MM.1S (cell line): ENCODE results near the gene CEMP1.

Experiments
- DNase-seq: peaks from one replicate; pipeline ENCODE4 v3.0.0-alpha.2; 2015
- H2AFZ ChIP-seq: fragments of 300-600 bp; sonication (generic); 2 replicates; pipeline ENCODE4 v1.6.0; 2016; ENCODE audit warnings: antibody characterized with exemption, low read length
- H3F3A ChIP-seq: fragments of 300-600 bp; sonication (generic); 2 replicates; pipeline ENCODE4 v1.6.1; 2016; ENCODE audit warnings: mild to moderate bottlenecking, antibody characterized with exemption, low read length, moderate library complexity, mixed read lengths; ENCODE audit not compliant: insufficient read depth
- H3K27ac ChIP-seq: fragments of 300-600 bp; sonication (generic); 2 replicates; pipeline ENCODE4 v1.5.1; 2016; ENCODE audit warnings: mild to moderate bottlenecking, low read length
- H3K27me3 ChIP-seq: fragments of 300-600 bp; sonication (generic); replicated peaks from 2 replicates; pipeline ENCODE4 v1.6.0; 2016; ENCODE audit warnings: low read length; ENCODE audit not compliant: insufficient read depth
- H3K36me3 ChIP-seq: fragments of 300-600 bp; sonication (generic); replicated peaks from 2 replicates; pipeline ENCODE4 v1.6.1; 2016; ENCODE audit warnings: mild to moderate bottlenecking, low read length, mixed read lengths; ENCODE audit not compliant: insufficient read depth
- H3K4me1 ChIP-seq: fragments of 300-600 bp; sonication (generic); 2 replicates; pipeline ENCODE4 v1.6.1; 2016; ENCODE audit warnings: low read length, mixed read lengths
- H3K4me2 ChIP-seq: fragments of 300-600 bp; sonication (generic); 2 replicates; pipeline ENCODE4 v1.6.0; 2016; ENCODE audit warnings: low read depth, low read length
- H3K4me3 ChIP-seq: fragments of 300-600 bp; sonication (generic); 2 replicates; pipeline ENCODE4 v1.5.1; 2016; ENCODE audit warnings: low read length, mixed read lengths
- H3K79me2 ChIP-seq: fragments of 300-600 bp; sonication (generic); 2 replicates; pipeline ENCODE4 v1.6.1; 2016; ENCODE audit warnings: mixed run types, low read length, mixed read lengths
- H3K9ac ChIP-seq: fragments of 300-600 bp; sonication (generic); 2 replicates; pipeline ENCODE4 v1.6.1; 2016; ENCODE audit warnings: low read length, mixed read lengths
- H3K9me2 ChIP-seq: fragments of 300-600 bp; sonication (generic); replicated peaks from 2 replicates; pipeline ENCODE4 v1.6.1; 2016; ENCODE audit warnings: mild to moderate bottlenecking, low read length, mixed read lengths; ENCODE audit not compliant: insufficient read depth
- H3K9me3 ChIP-seq: fragments of 300-600 bp; sonication (generic); replicated peaks from 2 replicates; pipeline ENCODE4 v1.6.1; 2016; ENCODE audit warnings: mild to moderate bottlenecking, low read length, mixed read lengths; ENCODE audit not compliant: insufficient read depth
- H4K20me1 ChIP-seq: fragments of 300-600 bp; sonication (generic); 2 replicates; pipeline ENCODE4 v1.6.1; 2016; ENCODE audit warnings: mild to moderate bottlenecking, low read length, moderate library complexity, mixed read lengths; ENCODE audit not compliant: insufficient read depth
- EZH2 ChIP-seq: fragments of 300-600 bp; sonication (generic); optimal IDR thresholded peaks from 2 replicates; pipeline ENCODE3; 2017; ENCODE audit warnings: low read depth, mild to moderate bottlenecking, antibody characterized with exemption, low read length, mixed read lengths
- EZH2phosphoT487 ChIP-seq: fragments of 300-600 bp; sonication (generic); IDR thresholded peaks from 2 replicates; pipeline ENCODE4 v1.6.1; 2018; ENCODE audit warnings: antibody characterized with exemption, low read length
- TF ChIP-seq, protein P1 (sequence below): fragments of 300-600 bp; sonication (generic); IDR thresholded peaks from 2 replicates; pipeline ENCODE4 v1.5.1; 2016; ENCODE audit warnings: antibody characterized with exemption, low read length, mixed read lengths

Gene CEMP1

DNA sequence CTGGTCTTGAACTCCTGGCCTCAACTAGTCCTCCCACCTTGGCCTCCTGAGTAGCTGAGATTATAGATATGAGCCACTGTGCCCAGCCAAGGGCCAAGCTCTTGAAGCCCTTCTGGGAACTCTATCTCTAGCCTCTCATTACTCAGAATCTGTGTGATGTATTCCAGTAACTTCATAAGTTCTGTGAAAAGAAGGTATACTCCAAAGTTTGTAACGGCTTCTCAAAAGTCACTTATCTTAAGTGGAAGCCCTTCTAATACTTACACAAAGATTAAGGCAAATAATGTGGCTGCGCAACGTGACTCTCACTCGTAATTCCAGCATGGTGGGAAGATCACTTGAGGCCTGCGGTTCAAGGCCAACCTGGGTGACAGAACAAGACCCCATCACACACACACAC is 36.6 kb downstream of the CEMP1 start:
- Histone ChIP-seq H3K27me3 (no peaks in the 10 kb centered on the region), H3F3A (no peaks in the 10 kb centered on the region), H3K27ac (no peak overlapping the region), H3K36me3 (no peaks in the 10 kb centered on the region), H2AFZ (no peak overlapping the region), H3K4me2 (no peak overlapping the region), H3K9ac (no peak overlapping the region), H3K4me3 (no peak overlapping the region), H3K79me2 (no peaks in the 10 kb centered on the region), H4K20me1 (no peaks in the 10 kb centered on the region), H3K4me1 (no peaks in the 10 kb centered on the region), H3K9me2 (no peaks in the 10 kb centered on the region), H3K9me3 (no peaks in the 10 kb centered on the region)
- TF ChIP-seq EZH2phosphoT487 (no peak), EZH2 (no peak)
- TF ChIP-seq, protein P1, sequence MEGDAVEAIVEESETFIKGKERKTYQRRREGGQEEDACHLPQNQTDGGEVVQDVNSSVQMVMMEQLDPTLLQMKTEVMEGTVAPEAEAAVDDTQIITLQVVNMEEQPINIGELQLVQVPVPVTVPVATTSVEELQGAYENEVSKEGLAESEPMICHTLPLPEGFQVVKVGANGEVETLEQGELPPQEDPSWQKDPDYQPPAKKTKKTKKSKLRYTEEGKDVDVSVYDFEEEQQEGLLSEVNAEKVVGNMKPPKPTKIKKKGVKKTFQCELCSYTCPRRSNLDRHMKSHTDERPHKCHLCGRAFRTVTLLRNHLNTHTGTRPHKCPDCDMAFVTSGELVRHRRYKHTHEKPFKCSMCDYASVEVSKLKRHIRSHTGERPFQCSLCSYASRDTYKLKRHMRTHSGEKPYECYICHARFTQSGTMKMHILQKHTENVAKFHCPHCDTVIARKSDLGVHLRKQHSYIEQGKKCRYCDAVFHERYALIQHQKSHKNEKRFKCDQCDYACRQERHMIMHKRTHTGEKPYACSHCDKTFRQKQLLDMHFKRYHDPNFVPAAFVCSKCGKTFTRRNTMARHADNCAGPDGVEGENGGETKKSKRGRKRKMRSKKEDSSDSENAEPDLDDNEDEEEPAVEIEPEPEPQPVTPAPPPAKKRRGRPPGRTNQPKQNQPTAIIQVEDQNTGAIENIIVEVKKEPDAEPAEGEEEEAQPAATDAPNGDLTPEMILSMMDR = no peak
- DNase-seq = no peak

DNA sequence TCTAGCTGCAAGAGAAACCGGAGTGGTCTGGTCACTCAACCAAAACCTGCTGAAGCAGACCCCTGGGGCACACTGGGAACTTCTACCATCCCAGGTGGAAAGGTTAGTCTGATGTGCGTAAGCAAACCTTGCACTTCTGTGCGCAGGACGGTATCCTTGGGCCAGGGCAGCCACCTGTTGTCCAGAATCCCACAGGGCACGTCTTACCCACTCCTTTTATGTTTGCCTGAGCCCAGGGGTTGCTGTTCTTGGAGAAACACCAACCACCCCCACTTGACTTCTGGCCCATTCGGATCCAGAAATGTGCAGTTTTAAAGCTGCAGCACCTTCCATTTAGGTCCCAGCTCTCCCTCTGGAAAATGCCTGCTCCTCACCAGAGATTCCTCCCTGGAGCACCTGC is 37.6 kb downstream of the CEMP1 start:
- H3K9me2 ChIP-seq = no peaks in the 10 kb centered on the region
- H3K9ac ChIP-seq = no peak overlapping the region
- no peaks in the 10 kb centered on the region for H3K9me3 ChIP-seq
- no peaks in the 10 kb centered on the region for H3K36me3 ChIP-seq
- H3K4me3 ChIP-seq = no peak overlapping the region
- H2AFZ ChIP-seq = no peak overlapping the region
- H4K20me1 ChIP-seq = no peaks in the 10 kb centered on the region
- no peak overlapping the region for H3K4me2 ChIP-seq
- H3F3A ChIP-seq = no peaks in the 10 kb centered on the region
- DNase-seq = no peak
- no peaks in the 10 kb centered on the region for H3K79me2 ChIP-seq
- H3K4me1 ChIP-seq = no peaks in the 10 kb centered on the region
- no peak overlapping the region for H3K27ac ChIP-seq
- TF ChIP-seq EZH2 = no peak
- TF ChIP-seq, protein P1 = no peak
- TF ChIP-seq EZH2phosphoT487 = no peak
- no peaks in the 10 kb centered on the region for H3K27me3 ChIP-seq

DNA sequence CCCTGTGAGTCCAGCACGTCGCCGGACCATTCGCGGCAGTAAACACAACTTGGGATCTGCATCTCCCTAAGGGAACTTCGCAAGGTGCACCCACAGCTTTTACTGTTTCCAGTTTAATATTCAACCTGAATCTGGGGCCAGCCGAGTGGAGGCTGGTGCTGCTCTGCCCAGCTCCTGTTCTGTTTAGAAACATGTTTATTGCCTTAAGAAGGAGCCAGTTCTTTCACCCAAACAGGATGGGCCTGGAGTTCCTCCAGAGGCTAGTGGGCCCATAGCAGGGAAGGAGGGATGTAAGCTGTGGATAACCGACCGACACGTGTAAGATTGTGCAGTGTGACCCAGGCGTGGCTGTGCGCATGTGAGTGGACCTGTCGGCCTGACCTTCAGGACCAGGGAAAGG is 38.9 kb downstream of the CEMP1 start:
- no peaks in the 10 kb centered on the region for H3K27me3 ChIP-seq
- H3K4me2 ChIP-seq = no peak overlapping the region
- no peaks in the 10 kb centered on the region for H4K20me1 ChIP-seq
- no peak for DNase-seq
- H3F3A ChIP-seq = no peaks in the 10 kb centered on the region
- H3K4me3 ChIP-seq = no peak overlapping the region
- no peaks in the 10 kb centered on the region for H3K4me1 ChIP-seq
- 0 out of 2 replicates have a peak, but pooled peaks cover 4% of the 10 kb centered on the region for H3K79me2 ChIP-seq
- H3K36me3 ChIP-seq = no peaks in the 10 kb centered on the region
- no peaks in the 10 kb centered on the region for H3K9me2 ChIP-seq
- H2AFZ ChIP-seq = no peak overlapping the region
- no peaks in the 10 kb centered on the region for H3K9me3 ChIP-seq
- no peak overlapping the region for H3K27ac ChIP-seq
- TF ChIP-seq EZH2 = no peak
- TF ChIP-seq EZH2phosphoT487 = no peak
- TF ChIP-seq, protein P1 = no peak
- no peak overlapping the region for H3K9ac ChIP-seq
